ENCODE measurements around the gene PABPN1.
A peak's percentile ranks its signal among the peaks of the same experiment; 100 is the strongest.

The PABPN1 gene

GRCh38 chr14:23352506-23353432, 31.5 kb downstream of the PABPN1 start, which contains the start of gene SLC22A17:
Gene SLC22A17 (minus strand): TSS chr14:23352887.
- CTCF ChIA-PET = interaction anchor here (1.0 to 1.9 kb wide), 3 partner anchors 9 to 26 kb away, joined by 3 to 8 read pairs (median 7); no protein-coding TSS in a partner anchor
- Mint-ChIP-seq H3K36me3 (no peaks in the 10 kb centered on the region), H3K4me1 (peaks cover 9% of the 10 kb centered on the region), H3K27me3 (peaks cover 74% of the 10 kb centered on the region), H3K4me3 (peak within 1 kb of the TSS; percentile 64), H3K27ac (no peak within 1 kb of the TSS), H3K9me3 (no peaks in the 10 kb centered on the region)
- peak; percentile 60 for DNase-seq

- Mint-ChIP-seq H3K4me1 (peaks cover 9% of the 10 kb centered on the region), H3K9me3 (no peaks in the 10 kb centered on the region), H3K27ac (no peak overlapping the region), H3K36me3 (no peaks in the 10 kb centered on the region), H3K4me3 (peak overlapping the region; percentile 64), H3K27me3 (peaks cover 74% of the 10 kb centered on the region)
- no peak for DNase-seq
- CTCF ChIA-PET = interaction anchor here (1.9 kb wide), 1 partner anchor 16 kb away, joined by 8 read pairs; no protein-coding TSS in a partner anchor
Measured at GRCh38 chr14:23353433-23353780, 32.1 kb downstream of the PABPN1 start.

- CTCF ChIA-PET = interaction anchor here (0.7 kb wide), 1 partner anchor 13 kb away, joined by 3 read pairs; no protein-coding TSS in a partner anchor
- H3K4me3 Mint-ChIP-seq = no peak overlapping the region
- H3K27ac Mint-ChIP-seq = no peak overlapping the region
- peaks cover 72% of the 10 kb centered on the region for H3K27me3 Mint-ChIP-seq
- H3K36me3 Mint-ChIP-seq = no peaks in the 10 kb centered on the region
- DNase-seq = no peak
- H3K9me3 Mint-ChIP-seq = no peaks in the 10 kb centered on the region
- H3K4me1 Mint-ChIP-seq = peaks cover 9% of the 10 kb centered on the region
Measured at GRCh38 chr14:23354990-23355389, 33.7 kb downstream of the PABPN1 start.

GRCh38 chr14:23355871-23356435, 34.7 kb downstream of the PABPN1 start:
- Mint-ChIP-seq H3K4me3 (no peak overlapping the region), H3K4me1 (peaks cover 9% of the 10 kb centered on the region), H3K36me3 (no peaks in the 10 kb centered on the region), H3K27me3 (peaks cover 71% of the 10 kb centered on the region), H3K27ac (no peak overlapping the region), H3K9me3 (no peaks in the 10 kb centered on the region)
- CTCF ChIA-PET = no interaction called here
- no peak for DNase-seq

GRCh38 chr14:23356662-23357061, 35.4 kb downstream of the PABPN1 start:
- Mint-ChIP-seq H3K27ac (no peak overlapping the region), H3K4me1 (peaks cover 5% of the 10 kb centered on the region), H3K9me3 (no peaks in the 10 kb centered on the region), H3K27me3 (peaks cover 63% of the 10 kb centered on the region), H3K4me3 (no peak overlapping the region), H3K36me3 (no peaks in the 10 kb centered on the region)
- CTCF ChIA-PET = interaction anchor here (0.5 kb wide), 1 partner anchor 25 kb away, joined by 3 read pairs; no protein-coding TSS in a partner anchor
- DNase-seq = no peak

GRCh38 chr14:23357261-23357660, 36.0 kb downstream of the PABPN1 start:
- H3K27me3 Mint-ChIP-seq = peaks cover 58% of the 10 kb centered on the region
- H3K4me3 Mint-ChIP-seq = no peak overlapping the region
- CTCF ChIA-PET = no interaction called here
- no peak overlapping the region for H3K27ac Mint-ChIP-seq
- H3K9me3 Mint-ChIP-seq = no peaks in the 10 kb centered on the region
- H3K4me1 Mint-ChIP-seq = peaks cover 5% of the 10 kb centered on the region
- H3K36me3 Mint-ChIP-seq = no peaks in the 10 kb centered on the region
- no peak for DNase-seq

- no peaks in the 10 kb centered on the region for H3K9me3 Mint-ChIP-seq
- CTCF ChIA-PET = no interaction called here
- no peaks in the 10 kb centered on the region for H3K36me3 Mint-ChIP-seq
- peaks cover 54% of the 10 kb centered on the region for H3K27me3 Mint-ChIP-seq
- no peak overlapping the region for H3K4me3 Mint-ChIP-seq
- no peak for DNase-seq
- H3K4me1 Mint-ChIP-seq = peaks cover under 1% of the 10 kb centered on the region
- H3K27ac Mint-ChIP-seq = no peak overlapping the region
Measured at GRCh38 chr14:23358042-23358441, 36.8 kb downstream of the PABPN1 start.

- Mint-ChIP-seq H3K9me3 (no peaks in the 10 kb centered on the region), H3K27me3 (peaks cover 54% of the 10 kb centered on the region), H3K27ac (no peak overlapping the region), H3K36me3 (no peaks in the 10 kb centered on the region), H3K4me1 (no peaks in the 10 kb centered on the region), H3K4me3 (no peak overlapping the region)
- DNase-seq = no peak
- CTCF ChIA-PET = no interaction called here
Measured at GRCh38 chr14:23358553-23359166, 37.4 kb downstream of the PABPN1 start.

- H3K27me3 Mint-ChIP-seq = peaks cover 54% of the 10 kb centered on the region
- no peak overlapping the region for H3K27ac Mint-ChIP-seq
- no peaks in the 10 kb centered on the region for H3K36me3 Mint-ChIP-seq
- H3K4me3 Mint-ChIP-seq = no peak overlapping the region
- H3K4me1 Mint-ChIP-seq = no peaks in the 10 kb centered on the region
- DNase-seq = no peak
- no peaks in the 10 kb centered on the region for H3K9me3 Mint-ChIP-seq
- CTCF ChIA-PET = interaction anchor here (0.9 to 1.5 kb wide), 2 partner anchors 30 to 239 kb away, joined by 3 read pairs; no protein-coding TSS in a partner anchor
Measured at GRCh38 chr14:23359167-23359626, 37.9 kb downstream of the PABPN1 start.

GRCh38 chr14:23359722-23360447, 38.6 kb downstream of the PABPN1 start:
- Mint-ChIP-seq H3K9me3 (no peaks in the 10 kb centered on the region), H3K36me3 (no peaks in the 10 kb centered on the region), H3K4me3 (no peak overlapping the region), H3K27me3 (peaks cover 54% of the 10 kb centered on the region), H3K27ac (no peak overlapping the region), H3K4me1 (no peaks in the 10 kb centered on the region)
- CTCF ChIA-PET = interaction anchor here (0.6 to 1.5 kb wide), 5 partner anchors 15 to 239 kb away, joined by 3 to 6 read pairs (median 3); no protein-coding TSS in a partner anchor
- no peak for DNase-seq

- Mint-ChIP-seq H3K4me1 (no peaks in the 10 kb centered on the region), H3K9me3 (no peaks in the 10 kb centered on the region), H3K36me3 (no peaks in the 10 kb centered on the region), H3K4me3 (no peak overlapping the region), H3K27me3 (peaks cover 58% of the 10 kb centered on the region), H3K27ac (no peak overlapping the region)
- CTCF ChIA-PET = interaction anchor here (0.7 to 1.6 kb wide), 5 partner anchors 8 to 240 kb away, joined by 3 to 7 read pairs (median 5); partner anchors contain the start of gene SLC22A17
- no peak for DNase-seq
Measured at GRCh38 chr14:23360496-23360895, 39.2 kb downstream of the PABPN1 start.

GRCh38 chr14:23361320-23361719, 40.1 kb downstream of the PABPN1 start:
- Mint-ChIP-seq H3K36me3 (no peaks in the 10 kb centered on the region), H3K9me3 (no peaks in the 10 kb centered on the region), H3K27ac (no peak overlapping the region), H3K4me3 (no peak overlapping the region), H3K4me1 (no peaks in the 10 kb centered on the region), H3K27me3 (peaks cover 61% of the 10 kb centered on the region)
- CTCF ChIA-PET = interaction anchor here (1.3 to 1.6 kb wide), 3 partner anchors 9 to 95 kb away, joined by 3 to 7 read pairs (median 5); partner anchors contain the start of gene SLC22A17
- DNase-seq = no peak

GRCh38 chr14:23361763-23362162, 40.5 kb downstream of the PABPN1 start:
- H3K4me3 Mint-ChIP-seq = no peak overlapping the region
- no peaks in the 10 kb centered on the region for H3K9me3 Mint-ChIP-seq
- no peak for DNase-seq
- H3K4me1 Mint-ChIP-seq = no peaks in the 10 kb centered on the region
- peaks cover 61% of the 10 kb centered on the region for H3K27me3 Mint-ChIP-seq
- H3K36me3 Mint-ChIP-seq = no peaks in the 10 kb centered on the region
- no peak overlapping the region for H3K27ac Mint-ChIP-seq
- CTCF ChIA-PET = interaction anchor here (1.3 to 1.6 kb wide), 2 partner anchors 9 to 95 kb away, joined by 3 to 7 read pairs; partner anchors contain the start of gene SLC22A17

Data from activated naive CD4-positive, alpha-beta T cell treated with anti-CD3 and anti-CD28 coated beads, Interleukin-2, amount 10 ng/mL, durations not matched to agents 7 days and 5 days (primary cell).